HL-60/S4 (cell line): Measurements from ENCODE around the gene SLC19A3.
"Not testable (repeated sequence)": the region's sequence is repeated elsewhere in the genome, so short reads cannot be mapped to it uniquely, and the experiment has no call there.

Source experiments
- in situ Hi-C: fragments of 300-500 bp; cut with MboI; formaldehyde crosslinking; loops from 2 replicates; pipeline ENCODE4 v1.14.3; 2022; ENCODE audit warnings: low sequenced_read_pairs

The SLC19A3 gene

GRCh38 chr2:227703961-227704360, 13.9 kb downstream of the SLC19A3 start:
- in situ Hi-C loops = no loop called here

GRCh38 chr2:227703280-227703732, 14.5 kb downstream of the SLC19A3 start:
- in situ Hi-C loops = no loop called here

DNA sequence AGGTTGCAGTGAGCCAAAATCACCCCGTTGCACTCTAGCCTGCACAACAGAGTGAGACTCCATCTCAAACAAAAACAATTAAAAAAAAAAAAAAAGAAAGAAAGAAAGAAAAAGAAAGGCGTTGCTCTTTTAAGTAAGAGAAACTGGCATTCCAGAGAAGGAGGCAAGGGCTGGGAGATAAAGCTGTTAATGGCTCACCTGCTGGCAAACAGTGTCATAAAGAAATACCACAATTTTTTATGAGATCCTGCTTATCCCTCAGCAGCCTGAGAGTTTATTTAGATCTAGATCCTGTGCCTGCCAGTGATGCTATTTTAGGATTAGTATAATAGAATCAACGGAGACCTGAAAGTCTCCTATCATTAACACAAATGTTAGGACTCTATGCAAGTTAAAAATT, 16.3 kb downstream of the SLC19A3 start:
- in situ Hi-C loops = no loop called here

DNA sequence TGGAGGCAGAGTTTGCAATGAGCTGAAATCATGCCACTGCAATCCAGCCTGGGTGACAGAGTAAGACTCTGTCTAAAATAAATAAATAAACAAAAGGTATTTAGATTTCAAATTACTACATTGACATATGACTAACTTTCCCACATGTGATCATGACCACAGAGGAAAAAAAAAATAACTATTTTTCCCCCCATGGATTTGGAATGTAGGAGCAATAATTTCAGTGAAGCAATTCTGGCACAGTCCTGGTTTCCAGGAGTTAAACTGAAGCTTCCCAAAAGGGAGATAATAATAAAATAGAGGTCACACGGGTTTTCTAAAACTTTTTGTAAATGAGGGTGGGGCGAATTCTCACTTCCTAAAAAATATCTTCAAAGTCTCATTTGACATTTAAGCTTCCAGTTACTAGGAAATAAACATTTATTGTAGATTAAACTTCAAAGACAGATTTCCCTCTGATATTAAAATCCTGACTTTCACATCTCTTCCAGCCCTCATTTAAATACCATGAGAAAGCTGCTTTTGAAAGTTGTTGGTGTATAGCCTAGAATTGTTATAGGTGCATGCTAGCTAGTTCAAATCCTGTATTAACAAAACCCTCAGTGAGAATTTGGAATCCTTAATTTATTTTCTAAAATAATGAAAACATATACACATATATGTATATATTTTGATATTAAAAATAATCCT, 20.7 kb downstream of the SLC19A3 start:
- in situ Hi-C loops = no loop called here

DNA sequence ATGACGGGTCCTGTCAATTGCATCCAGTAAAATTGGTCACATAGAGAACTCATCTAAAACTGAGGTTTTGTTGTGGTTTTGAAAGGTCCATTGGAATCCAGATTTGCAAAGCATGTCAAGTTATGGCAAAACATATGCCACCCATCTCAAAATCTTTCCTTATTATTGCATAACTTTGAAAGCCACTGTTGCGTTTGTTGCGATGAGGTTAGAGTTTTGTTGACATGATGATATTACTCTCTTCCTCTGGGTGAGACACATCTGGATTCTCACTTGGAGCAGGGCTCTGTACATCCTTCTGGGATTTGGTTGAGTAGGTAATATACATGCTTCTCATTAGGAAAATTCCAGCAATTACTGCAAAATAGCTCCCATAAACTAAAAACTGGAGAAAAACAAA, 30.6 kb downstream of the SLC19A3 start:
- in situ Hi-C loops = no loop called here

DNA sequence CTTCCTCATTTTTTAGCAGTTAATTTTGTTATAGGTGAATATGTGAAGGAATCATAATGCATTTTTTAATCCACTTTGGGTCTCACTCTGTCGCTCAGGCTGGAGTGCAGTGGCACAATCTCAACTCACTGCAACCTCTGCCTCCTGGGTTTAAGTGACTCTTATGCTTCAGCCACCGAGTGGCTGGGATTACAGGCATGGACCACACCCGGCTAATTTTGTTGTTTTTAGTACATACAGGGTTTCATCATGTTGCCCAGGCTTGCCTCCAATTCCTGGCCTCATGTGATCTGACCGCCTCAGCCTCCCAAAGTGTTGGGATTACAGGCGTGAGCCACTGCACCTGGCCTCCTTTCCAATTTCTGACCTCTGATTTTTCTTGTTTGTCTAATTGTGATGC, 33.6 kb downstream of the SLC19A3 start:
- in situ Hi-C loops = no loop called here

DNA sequence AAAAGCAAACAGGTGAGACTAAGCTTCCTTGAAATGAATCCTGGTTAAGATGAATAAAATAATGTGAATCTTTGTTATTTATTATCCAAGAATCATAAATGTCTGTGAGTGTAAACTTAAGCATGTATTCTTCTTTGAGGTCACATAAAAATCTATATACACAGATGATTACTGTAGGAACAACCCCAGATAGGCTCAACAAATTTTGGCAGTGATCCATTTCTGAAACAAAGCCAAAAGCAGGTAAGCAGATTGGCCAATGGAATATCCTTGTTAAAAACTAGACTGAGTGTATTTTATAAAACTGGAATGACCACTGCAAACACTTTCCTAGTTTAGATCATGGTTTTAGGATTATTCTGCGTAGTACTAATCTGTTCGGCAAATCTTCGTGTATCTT, 39.9 kb downstream of the SLC19A3 start:
- in situ Hi-C loops = no loop called here

DNA sequence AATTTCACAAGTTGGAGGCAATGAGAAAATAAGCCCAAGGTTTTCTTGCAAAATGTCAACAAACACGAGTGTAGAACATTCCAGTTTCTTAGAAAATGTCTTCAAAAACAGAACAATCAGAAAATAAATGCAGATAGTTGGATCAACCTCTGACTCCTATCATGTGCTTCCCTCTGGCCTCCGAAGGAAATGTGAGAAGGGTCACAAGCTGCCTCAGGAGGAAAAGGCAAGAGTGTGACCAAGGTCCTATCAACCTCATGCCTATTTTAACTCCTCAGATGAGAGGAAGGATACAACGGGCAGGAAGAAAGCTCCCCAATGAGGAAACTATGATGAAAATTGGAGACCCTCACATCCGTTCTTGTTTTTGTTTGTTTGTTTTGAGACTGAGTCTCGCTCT, 43.3 kb downstream of the SLC19A3 start:
- in situ Hi-C loops = no loop called here

DNA sequence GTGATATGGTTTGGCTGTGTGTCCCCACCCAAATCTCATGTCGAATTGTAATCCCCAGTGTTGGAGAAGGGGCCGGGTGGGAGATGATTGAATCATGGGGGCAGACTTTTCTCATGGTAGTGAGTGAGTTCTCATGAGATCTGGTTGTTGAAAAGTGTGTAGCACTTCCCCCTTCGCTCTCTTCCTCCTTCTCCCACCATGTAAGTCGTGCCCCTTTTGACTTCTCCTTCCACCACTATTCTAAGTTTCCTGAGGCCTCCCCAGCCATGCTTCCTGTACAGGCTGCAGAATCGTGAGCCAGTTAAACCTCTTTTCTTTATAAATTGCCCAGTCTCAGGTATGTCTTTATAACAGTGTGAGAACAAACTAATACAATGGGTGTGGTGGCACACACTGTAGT, 44.2 kb downstream of the SLC19A3 start:
- in situ Hi-C loops = not testable (repeated sequence)

DNA sequence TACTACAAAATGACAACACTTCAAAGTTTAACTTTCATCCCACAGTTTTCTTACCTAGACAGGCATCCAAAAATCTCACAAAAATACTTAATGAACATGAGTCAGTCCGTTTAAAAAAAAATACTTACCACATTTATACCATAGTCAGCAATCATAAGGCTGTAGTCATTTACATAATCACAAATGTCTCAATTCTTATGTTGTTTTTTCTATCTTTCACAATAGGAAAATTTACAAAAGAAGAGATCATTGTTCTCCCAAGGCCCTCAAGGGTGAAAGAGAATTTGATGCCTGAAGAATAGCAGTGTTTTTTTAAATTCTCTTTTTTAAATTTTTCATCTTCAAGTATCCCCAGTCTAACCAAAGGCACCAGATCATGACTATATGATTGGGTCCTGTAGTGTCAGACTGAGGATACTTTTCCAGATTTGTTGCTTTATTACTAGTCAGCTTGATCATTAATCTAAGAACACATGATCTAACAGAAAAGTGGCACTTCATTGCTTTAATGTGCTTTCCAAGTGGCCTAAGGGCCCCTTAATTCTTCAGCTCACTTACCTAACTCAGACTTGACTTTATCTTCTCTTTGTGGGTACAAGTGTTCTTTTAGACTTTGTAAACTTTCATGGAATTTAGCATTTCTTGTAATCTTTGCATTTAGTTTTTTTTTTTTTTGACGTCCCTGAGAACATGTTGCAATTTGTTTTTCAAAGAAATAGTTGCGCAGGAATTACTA, 46.5 kb downstream of the SLC19A3 start:
- in situ Hi-C loops = no loop called here

DNA sequence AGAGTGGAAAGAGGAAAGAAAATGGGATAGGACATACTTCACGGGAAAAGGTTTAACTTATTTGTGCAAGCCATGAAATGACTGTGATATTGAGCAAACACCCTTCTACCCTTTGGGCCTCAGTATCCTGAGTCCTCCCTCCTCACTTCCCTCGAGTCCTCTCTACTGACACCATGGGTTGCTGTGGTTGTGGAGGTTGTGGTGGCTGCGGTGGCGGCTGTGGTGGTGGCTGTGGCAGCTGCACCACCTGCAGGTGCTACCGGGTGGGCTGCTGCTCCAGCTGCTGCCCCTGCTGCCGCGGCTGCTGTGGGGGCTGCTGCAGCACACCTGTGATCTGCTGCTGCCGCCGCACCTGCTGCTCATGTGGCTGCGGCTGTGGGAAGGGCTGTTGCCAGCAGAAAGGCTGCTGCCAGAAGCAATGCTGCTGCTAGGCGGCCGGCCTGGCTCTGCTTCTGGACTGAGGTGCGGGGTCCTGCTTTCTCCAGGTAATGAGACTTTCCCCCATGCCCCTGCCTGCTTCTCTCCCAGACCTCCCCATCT, 51.1 kb downstream of the SLC19A3 start, which contains the start of gene SCYGR5:
SCYGR5 (plus strand) TSS at position 174 of the 540 bp plus-strand sequence; CDS start at position 174, 0 bp downstream.
- in situ Hi-C loops = not testable (repeated sequence)

GRCh38 chr2:227665189-227665940, 52.5 kb downstream of the SLC19A3 start:
- in situ Hi-C loops = no loop called here

DNA sequence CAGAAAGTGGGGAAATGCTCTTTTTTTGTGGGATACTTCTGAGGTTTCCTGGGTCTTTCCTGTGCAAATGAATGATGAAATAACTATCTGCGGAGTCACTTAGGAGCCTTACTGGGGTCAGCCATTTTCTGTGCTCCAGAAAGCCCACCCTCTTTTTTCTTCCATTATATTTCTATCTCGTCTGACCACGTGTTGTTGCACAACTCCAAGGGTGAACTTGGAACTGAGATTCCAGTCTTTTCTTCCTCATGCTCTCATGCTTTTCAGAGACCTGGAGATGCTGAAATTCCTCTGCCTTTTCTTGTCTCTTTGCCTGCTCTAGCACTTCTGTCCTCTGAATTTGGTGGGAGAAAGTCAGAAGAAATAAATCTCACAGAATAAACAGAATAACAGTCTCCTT, 56.0 kb downstream of the SLC19A3 start:
- in situ Hi-C loops = no loop called here

GRCh38 chr2:227661025-227661649, 56.7 kb downstream of the SLC19A3 start:
- in situ Hi-C loops = no loop called here

DNA sequence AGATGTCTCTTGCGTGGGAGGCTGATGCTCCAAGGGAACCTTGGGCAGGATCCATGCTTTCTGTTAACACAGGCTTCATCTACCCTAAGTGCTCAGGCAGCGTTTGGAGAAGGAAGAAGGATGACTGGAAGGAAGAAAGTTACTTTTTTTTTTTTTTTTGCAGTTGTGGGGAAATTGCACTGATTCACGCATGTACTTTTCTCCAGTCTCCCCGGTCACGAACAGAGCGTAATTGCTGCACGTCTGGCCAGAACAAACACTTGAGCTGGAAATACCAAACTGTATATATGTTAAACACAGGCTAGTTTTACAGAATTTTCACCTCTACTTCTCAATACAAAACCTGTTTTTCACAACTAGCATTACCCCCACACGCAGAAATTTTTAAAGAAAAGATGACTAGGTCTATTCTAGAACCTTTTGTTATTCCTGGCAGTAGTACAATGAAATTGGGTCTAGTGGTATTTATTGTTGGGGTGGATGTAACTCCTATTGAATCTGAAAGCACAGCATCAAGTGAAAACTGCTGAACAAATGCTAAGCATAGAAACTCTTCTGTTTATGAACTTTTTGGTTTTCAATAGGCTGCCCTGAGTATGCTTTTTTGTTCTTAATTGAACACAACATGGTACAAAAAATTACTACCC, 60.5 kb downstream of the SLC19A3 start:
- in situ Hi-C loops = no loop called here

- in situ Hi-C loops = no loop called here
Measured at GRCh38 chr2:227655454-227655853, 62.4 kb downstream of the SLC19A3 start.

DNA sequence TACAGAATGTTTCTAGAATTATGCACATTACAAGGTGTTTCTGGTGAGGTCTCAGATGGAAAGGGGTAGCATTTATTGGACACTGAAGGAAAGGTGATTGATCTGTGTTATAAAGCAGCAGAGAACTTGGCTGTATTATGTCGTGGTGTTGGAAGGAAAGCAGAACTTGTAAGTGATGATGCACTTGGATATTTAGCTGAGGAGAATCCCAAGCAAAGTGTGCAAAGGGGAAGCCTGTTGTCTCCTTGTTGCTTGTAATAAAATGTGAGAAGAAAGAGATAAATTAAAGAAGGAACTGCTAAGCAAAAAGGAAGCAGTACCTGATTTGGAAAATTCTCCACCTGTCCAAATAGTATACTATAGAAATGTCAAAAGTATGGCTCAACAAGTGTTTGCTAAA, 63.4 kb downstream of the SLC19A3 start:
- in situ Hi-C loops = no loop called here

GRCh38 chr2:227653419-227653818, 64.4 kb downstream of the SLC19A3 start:
- in situ Hi-C loops = no loop called here

- in situ Hi-C loops = no loop called here
Measured at GRCh38 chr2:227643990-227644551, 73.8 kb downstream of the SLC19A3 start.

DNA sequence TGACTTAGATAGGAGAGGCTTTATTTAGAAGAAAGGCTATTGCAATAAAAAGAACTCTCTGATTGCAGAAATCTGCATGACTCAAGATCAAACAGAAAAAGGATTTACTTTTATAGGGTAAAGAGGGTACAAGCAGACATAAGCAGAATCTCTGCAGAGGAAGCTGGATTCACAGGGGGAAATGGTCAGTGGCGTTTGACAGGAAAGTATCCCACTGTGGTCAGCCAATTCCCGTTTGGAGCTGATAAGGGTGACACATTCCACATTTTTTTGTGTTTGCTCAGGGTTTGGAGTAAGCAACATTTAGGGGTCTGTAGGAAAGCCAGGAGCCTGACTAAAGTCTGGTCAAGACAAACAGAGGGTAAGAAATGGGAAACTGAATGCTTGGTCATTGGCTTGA, 75.2 kb downstream of the SLC19A3 start:
- in situ Hi-C loops = no loop called here
